H1 (cell line): ENCODE results near the gene MOSMO. TPM values are rescaled to one million over a fixed set of nuclear protein-coding genes. Genes with fewer than 3 reads are reported as not detected.

Experiments used
- CTCF ChIA-PET: fragments of 300-600 bp; sonication (Branson Sonifier 250); formaldehyde crosslinking; loops from one replicate; lab custom pipeline; 2021; ENCODE audit not compliant: partially characterized antibody; lab: Charles Lee
- POLR2A ChIA-PET: fragments of 300-600 bp; sonication (Branson Sonifier 250); formaldehyde crosslinking; loops from one replicate; lab custom pipeline; 2021; ENCODE audit warnings: inconsistent platforms; ENCODE audit not compliant: partially characterized antibody; lab: Charles Lee
- DNase-seq, 2 experiments: peaks; one replicate each; pipeline versions ENCODE4 v3.0.0 to v3.0.0-alpha.2; 2010 to 2022; ENCODE audit warnings: low spot score in 2 of 2, low read depth in 1 of 2, mixed read lengths in 1 of 2
- FAIRE-seq: peaks from 2 replicates; lab custom pipeline; 2011; peaks lifted over from hg19 to GRCh38; lab: Jason Lieb, UNC
- H2AFZ ChIP-seq: 2 replicates; pipeline ENCODE4 v1.8.1; 2012; ENCODE audit warnings: low read length, inconsistent platforms
- H2AK5ac ChIP-seq: 2 replicates; pipeline ENCODE4 v1.6.1; 2013; ENCODE audit warnings: low read depth, low read length
- H2BK120ac ChIP-seq: replicated peaks from 2 replicates; pipeline ENCODE3; 2013; ENCODE audit warnings: low read depth, low read length, inconsistent platforms
- H2BK12ac ChIP-seq: 2 replicates; pipeline ENCODE4 v1.6.1; 2013; ENCODE audit warnings: low read depth, low read length
- H2BK15ac ChIP-seq: 2 replicates; pipeline ENCODE4 v1.6.1; 2013; ENCODE audit warnings: low read length
- H2BK20ac ChIP-seq: 2 replicates; pipeline ENCODE4 v1.6.1; 2013; ENCODE audit warnings: low read length
- H2BK5ac ChIP-seq: 2 replicates; pipeline ENCODE4 v1.6.1; 2013; ENCODE audit warnings: low read depth, low read length
- H3K14ac ChIP-seq: 2 replicates; pipeline ENCODE4 v1.6.1; 2013; ENCODE audit warnings: inconsistent platforms; ENCODE audit not compliant: insufficient read length
- H3K18ac ChIP-seq: 2 replicates; pipeline ENCODE4 v1.6.1; 2013; ENCODE audit warnings: low read length; ENCODE audit errors: extremely low read depth
- H3K23ac ChIP-seq: 2 replicates; pipeline ENCODE4 v1.6.1; 2013; ENCODE audit warnings: inconsistent platforms; ENCODE audit not compliant: insufficient read length
- H3K23me2 ChIP-seq: 2 replicates; pipeline ENCODE4 v1.6.1; 2013; ENCODE audit warnings: low read depth, low read length
- H3K27ac ChIP-seq: 2 replicates; pipeline ENCODE4 v1.6.1; 2011; ENCODE audit warnings: low read depth, low read length, inconsistent platforms
- H3K27me3 ChIP-seq, 4 experiments: replicated peaks in 1 of 4; 1 replicate in 1 of 4; 2 replicates in 3 of 4; pipeline versions ENCODE4 v1.6.1 to v1.8.1; 2011 to 2013; ENCODE audit warnings: low read length in 3 of 4, mild to moderate bottlenecking in 3 of 4, inconsistent platforms in 2 of 4, mixed read lengths in 2 of 4, moderate library complexity in 1 of 4; ENCODE audit not compliant: control insufficient read depth in 3 of 4, insufficient read depth in 3 of 4; ENCODE audit errors: extremely low read depth in 1 of 4
- H3K36me3 ChIP-seq, 4 experiments: 2 replicates each; pipeline versions ENCODE4 v1.6.1 to v1.8.1; 2011 to 2013; ENCODE audit warnings: mild to moderate bottlenecking in 4 of 4, low read length in 3 of 4, moderate library complexity in 2 of 4, control low read depth in 1 of 4, inconsistent platforms in 1 of 4; ENCODE audit not compliant: insufficient read depth in 4 of 4, control insufficient read depth in 2 of 4
- H3K4ac ChIP-seq: replicated peaks from 2 replicates; pipeline ENCODE3; 2013; ENCODE audit warnings: low read length, low read depth, mixed read lengths, inconsistent platforms; ENCODE audit not compliant: insufficient read length
- H3K4me1 ChIP-seq, 4 experiments: replicated peaks in 1 of 4; 1 replicate in 1 of 4; 2 replicates in 3 of 4; pipeline versions ENCODE4 v1.6.1 to v1.8.1; 2011 to 2013; ENCODE audit warnings: low read length in 3 of 4, inconsistent platforms in 2 of 4, mixed read lengths in 1 of 4; ENCODE audit not compliant: insufficient read depth in 4 of 4, control insufficient read depth in 3 of 4
- H3K4me2 ChIP-seq, 2 experiments: 2 replicates each; pipeline versions ENCODE4 v1.6.1 to v1.8.1; 2011 to 2013; ENCODE audit warnings: low read depth in 2 of 2, low read length in 2 of 2, control low read depth in 1 of 2, inconsistent platforms in 1 of 2, mild to moderate bottlenecking in 1 of 2; ENCODE audit not compliant: insufficient read depth in 1 of 2
- H3K4me3 ChIP-seq, 4 experiments: fragments of 200-600, 300-600 bp in 1 of 4; sonication (generic), shearing (Covaris generic), sonication (Bioruptor Twin) in 1 of 4; 2 replicates each; pipeline versions ENCODE4 v1.5.1 to v1.8.1; 2011 to 2016; ENCODE audit warnings: low read length in 4 of 4, low read depth in 3 of 4, control low read depth in 2 of 4, inconsistent platforms in 2 of 4, mild to moderate bottlenecking in 2 of 4, mixed read lengths in 1 of 4, moderate library complexity in 1 of 4; ENCODE audit not compliant: insufficient read depth in 2 of 4; ENCODE audit errors: extremely low read depth in 1 of 4
- H3K56ac ChIP-seq: replicated peaks from 2 replicates; pipeline ENCODE3; 2013; ENCODE audit warnings: low read depth, mild to moderate bottlenecking, mixed read lengths, low read length, inconsistent platforms; ENCODE audit not compliant: insufficient read length
- H3K79me1 ChIP-seq: 2 replicates; pipeline ENCODE4 v1.6.1; 2013; ENCODE audit warnings: low read depth, low read length, control low read depth
- H3K79me2 ChIP-seq, 2 experiments: 2 replicates each; pipeline versions ENCODE4 v1.6.1 to v1.8.1; 2012 to 2013; ENCODE audit warnings: low read length in 2 of 2, mild to moderate bottlenecking in 2 of 2, inconsistent platforms in 1 of 2; ENCODE audit not compliant: insufficient read depth in 2 of 2, control insufficient read depth in 1 of 2
- H3K9ac ChIP-seq, 4 experiments: replicated peaks in 1 of 4; 1 replicate in 1 of 4; 2 replicates in 3 of 4; pipeline versions ENCODE4 v1.6.1 to v1.8.1; 2011 to 2013; ENCODE audit warnings: low read depth in 3 of 4, low read length in 3 of 4, control low read depth in 2 of 4, mild to moderate bottlenecking in 2 of 4, moderate library complexity in 2 of 4, inconsistent platforms in 1 of 4; ENCODE audit errors: extremely low read depth in 1 of 4
- H3K9me3 ChIP-seq, 2 experiments: 2 replicates each; pipeline versions ENCODE4 v1.6.1 to v1.8.1; 2012 to 2013; ENCODE audit warnings: mild to moderate bottlenecking in 2 of 2, moderate library complexity in 2 of 2, control low read depth in 1 of 2, inconsistent platforms in 1 of 2, low read depth in 1 of 2, low read length in 1 of 2, mixed read lengths in 1 of 2; ENCODE audit not compliant: insufficient read depth in 2 of 2
- H4K20me1 ChIP-seq, 2 experiments: replicated peaks in 1 of 2; 2 replicates each; pipeline versions ENCODE3 to v1.8.1; 2011 to 2013; ENCODE audit warnings: inconsistent platforms in 2 of 2, low read length in 2 of 2, mild to moderate bottlenecking in 1 of 2; ENCODE audit not compliant: insufficient read depth in 2 of 2, control insufficient read depth in 1 of 2
- H4K5ac ChIP-seq: 2 replicates; pipeline ENCODE4 v1.6.1; 2013; ENCODE audit warnings: low read length, low read depth, mixed read lengths, inconsistent platforms; ENCODE audit not compliant: insufficient read length
- H4K8ac ChIP-seq: 2 replicates; pipeline ENCODE4 v1.8.0; 2013; ENCODE audit warnings: mild to moderate bottlenecking, moderate library complexity, low read length, inconsistent platforms; ENCODE audit not compliant: insufficient read depth; ENCODE audit errors: extremely low read depth
- H4K91ac ChIP-seq: replicated peaks from 2 replicates; pipeline ENCODE3; 2013; ENCODE audit warnings: low read length, mixed read lengths, inconsistent platforms; ENCODE audit not compliant: insufficient read length
- JUN ChIP-seq: IDR thresholded peaks from 2 replicates; pipeline ENCODE4 v1.6.1; 2011; ENCODE audit warnings: low read depth, mild to moderate bottlenecking, improper control_type of control experiment, low read length
- PHF8 ChIP-seq: fragments of 200-600 bp; sonication (generic); conservative IDR thresholded peaks from 2 replicates; pipeline ENCODE4 v1.7.1; 2012; ENCODE audit warnings: low read depth, mild to moderate bottlenecking, inconsistent platforms, low read length, moderate library complexity
- POLR2A ChIP-seq, 2 experiments: IDR thresholded peaks; 1 replicate in 1 of 2; 2 replicates in 1 of 2; pipeline ENCODE4 v1.6.1; 2011; ENCODE audit warnings: low read depth in 2 of 2, low read length in 2 of 2, mild to moderate bottlenecking in 2 of 2; ENCODE audit errors: control extremely low read depth in 1 of 2
- RBBP5 ChIP-seq: IDR thresholded peaks from 2 replicates; pipeline ENCODE4 v1.7.1; 2012; ENCODE audit warnings: low read depth, mild to moderate bottlenecking, inconsistent platforms, low read length, moderate library complexity, borderline replicate concordance
- SAP30 ChIP-seq: fragments of 300-600 bp; sonication (generic); IDR thresholded peaks from 2 replicates; pipeline ENCODE4 v1.7.1; 2012; ENCODE audit warnings: low read length, moderate library complexity, mild to moderate bottlenecking, inconsistent platforms; ENCODE audit not compliant: insufficient read depth, insufficient replicate concordance
- SRF ChIP-seq: IDR thresholded peaks from 2 replicates; pipeline ENCODE4 v1.6.1; 2011; ENCODE audit warnings: mild to moderate bottlenecking, low read depth, low read length, moderate library complexity
- TEAD4 ChIP-seq: IDR thresholded peaks from 2 replicates; pipeline ENCODE4 v1.6.1; 2012; ENCODE audit warnings: low read depth, low read length, inconsistent platforms, mixed read lengths
- YY1 ChIP-seq: IDR thresholded peaks from 2 replicates; pipeline ENCODE4 v1.6.1; 2011; ENCODE audit warnings: low read depth, mild to moderate bottlenecking, low read length
- WGBS, 2 experiments: shearing (Covaris generic) in 1 of 2; methylation state at CpG; one replicate each; pipeline versions ENCODE4 v1.1.6 to v1.1.7; 2013 to 2015; ENCODE audit warnings: low lambda C conversion rate in 2 of 2, mixed read lengths in 2 of 2, inconsistent platforms in 1 of 2, low coverage in 1 of 2, missing lambda C conversion rate in 1 of 2; ENCODE audit not compliant: insufficient replicate concordance in 2 of 2, insufficient coverage in 1 of 2, insufficient read length in 1 of 2; ENCODE audit errors: extremely low coverage in 1 of 2, missing lambda C conversion rate in 1 of 2; 5-methylcytosine and 5-hydroxymethylcytosine counted together
- polyA plus RNA-seq, 7 experiments: library from polyadenylated mRNA; depleted of rRNA in 3 of 7; stranded (reverse) in 5 of 7; unstranded in 2 of 7; fragments of >200 nt in 5 of 7; fragments of 200-250 nt in 2 of 7; gene quantifications; 1 replicate in 5 of 7; 2 replicates in 1 of 7; 4 replicates in 1 of 7; pipeline versions ENCODE4 v1.2.1 to v1.2.3, GENCODE V29; 2011 to 2013; ENCODE audit warnings: missing spikeins in 2 of 7, mixed read lengths in 2 of 7
- total RNA-seq: library from RNA; stranded (reverse); fragmentation: NEBNext Ultra II Directional; extraction: Animal tissue kit (Norgen Biotek cat#: 25700); gene quantifications from 2 replicates; pipeline ENCODE4 v1.2.1, GENCODE V29; 2021
- TF ChIP-seq, protein P1 (sequence below), 3 experiments: IDR thresholded peaks; 1 replicate in 2 of 3; 2 replicates in 1 of 3; pipeline versions ENCODE4 v1.5.1 to v1.6.1; 2011; ENCODE audit warnings: low read length in 3 of 3, mild to moderate bottlenecking in 3 of 3, inconsistent platforms in 2 of 3, low read depth in 1 of 3, moderate library complexity in 1 of 3; ENCODE audit not compliant: insufficient read depth in 1 of 3; ENCODE audit errors: control extremely low read depth in 1 of 3

The MOSMO gene
- total and polyA plus RNA-seq, 2 of the 8 experiments (the other 6 are each of a cell fraction or from before 2014, with no cell fraction given), result 8.6 to 14.8 TPM

DNA sequence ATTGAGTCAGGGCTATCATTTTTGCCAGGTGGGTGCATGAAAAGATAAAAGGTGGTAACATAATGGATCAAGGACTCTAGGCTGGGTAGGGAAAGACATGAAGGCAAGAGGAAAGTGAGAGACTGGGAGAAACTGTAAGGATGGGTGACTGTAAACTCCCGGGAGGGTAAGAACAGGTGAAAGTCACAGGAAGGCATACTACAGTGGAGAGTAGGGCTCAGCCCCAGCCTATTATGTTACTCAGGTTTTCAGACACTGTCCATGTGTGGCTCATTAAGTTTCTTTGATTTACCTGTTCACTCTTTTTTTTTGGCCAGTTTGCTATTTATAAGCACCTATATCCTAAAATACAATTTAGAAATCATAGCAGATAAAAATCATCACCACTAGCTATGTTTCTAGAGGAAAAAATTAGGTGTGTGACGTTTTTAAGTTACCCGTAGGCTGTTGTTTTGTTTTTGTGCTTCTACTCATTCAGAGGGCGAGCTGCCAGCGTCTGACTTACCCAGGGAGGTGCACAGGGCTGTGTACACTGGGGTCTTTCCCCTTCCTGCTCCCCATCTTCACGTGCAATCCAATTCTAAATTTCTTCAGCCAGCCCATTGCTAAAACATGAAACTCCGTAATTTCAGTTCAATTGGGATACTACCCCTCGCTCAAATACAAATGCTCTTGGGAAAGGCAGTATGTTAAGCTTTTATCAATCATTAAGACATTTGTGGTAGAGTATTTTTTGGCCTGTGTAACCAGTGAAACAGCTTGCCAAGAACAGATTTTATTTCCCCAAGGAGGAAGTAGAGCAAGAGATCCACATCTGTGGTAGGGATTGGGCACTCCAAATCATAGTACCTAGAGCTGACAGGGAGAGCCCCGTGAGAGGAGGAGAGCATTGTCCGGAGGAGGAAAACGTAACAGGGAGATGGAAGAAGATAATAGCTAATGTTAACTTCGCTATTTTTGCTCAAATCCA, 62.7 kb downstream of the MOSMO start:
- ChIA-PET CTCF (interaction anchor here (1.5 to 2.6 kb wide), 4 partner anchors 15 to 71 kb away, joined by 5 to 18 read pairs (median 9); no protein-coding TSS in a partner anchor), POLR2A (interaction anchor here (0.9 to 2.1 kb wide), 2 partner anchors 9 to 15 kb away, joined by 3 to 5 read pairs; no protein-coding TSS in a partner anchor)
- peaks cover 0 to 2% (median 0%) of the 10 kb centered on the region in 4 experiments; a peak in 1 of 8 replicates for H3K36me3 ChIP-seq
- H3K79me2 ChIP-seq, result peaks cover 0 to 5% of the 10 kb centered on the region in 2 experiments; a peak in 1 of 4 replicates
- no peaks in the 10 kb centered on the region for H3K79me1 ChIP-seq
- peaks cover 0 to 6% of the 10 kb centered on the region in 2 experiments; a peak in 1 of 4 replicates for H3K9me3 ChIP-seq
- no peak overlapping the region for H2BK5ac ChIP-seq
- H3K27me3 ChIP-seq, result no peaks in the 10 kb centered on the region
- no peak overlapping the region for H2BK15ac ChIP-seq
- no peak overlapping the region for H3K4ac ChIP-seq
- H2BK20ac ChIP-seq, result no peak overlapping the region
- no peak overlapping the region for H3K9ac ChIP-seq
- no peak overlapping the region for H3K14ac ChIP-seq
- H2BK120ac ChIP-seq, result no peak overlapping the region
- no peak overlapping the region for H4K5ac ChIP-seq
- no peaks in the 10 kb centered on the region for H3K4me1 ChIP-seq
- no peak for FAIRE-seq
- H2BK12ac ChIP-seq, result no peak overlapping the region
- no peak overlapping the region for H3K27ac ChIP-seq
- H3K23me2 ChIP-seq, result no peaks in the 10 kb centered on the region
- no peak overlapping the region for H4K8ac ChIP-seq
- no peak overlapping the region for H3K56ac ChIP-seq
- no peak overlapping the region for H4K91ac ChIP-seq
- no peak overlapping the region for H3K18ac ChIP-seq
- H2AFZ ChIP-seq, result no peak overlapping the region
- 87% methylated on average over 12 of the region's 12 CpGs; no CpG with 5 or more reads in 1 of the 2 experiments for WGBS, 2 experiments
- no peak overlapping the region for H3K23ac ChIP-seq
- H3K4me3 ChIP-seq, result no peak overlapping the region
- no peak for DNase-seq
- no peak overlapping the region for H2AK5ac ChIP-seq
- no peak overlapping the region for H3K4me2 ChIP-seq
- no peaks in the 10 kb centered on the region for H4K20me1 ChIP-seq
- TF ChIP-seq SAP30 (no peak), POLR2A (IDR thresholded peaks at IDR 0.05; ENCODE audit: control extremely low read depth in 1 of 2, low read depth in 2 of 2, low read length in 2 of 2) (no peak), SRF (no peak), TEAD4 (no peak), JUN (no peak), RBBP5 (no peak), PHF8 (no peak), YY1 (no peak)
- TF ChIP-seq, protein P1, sequence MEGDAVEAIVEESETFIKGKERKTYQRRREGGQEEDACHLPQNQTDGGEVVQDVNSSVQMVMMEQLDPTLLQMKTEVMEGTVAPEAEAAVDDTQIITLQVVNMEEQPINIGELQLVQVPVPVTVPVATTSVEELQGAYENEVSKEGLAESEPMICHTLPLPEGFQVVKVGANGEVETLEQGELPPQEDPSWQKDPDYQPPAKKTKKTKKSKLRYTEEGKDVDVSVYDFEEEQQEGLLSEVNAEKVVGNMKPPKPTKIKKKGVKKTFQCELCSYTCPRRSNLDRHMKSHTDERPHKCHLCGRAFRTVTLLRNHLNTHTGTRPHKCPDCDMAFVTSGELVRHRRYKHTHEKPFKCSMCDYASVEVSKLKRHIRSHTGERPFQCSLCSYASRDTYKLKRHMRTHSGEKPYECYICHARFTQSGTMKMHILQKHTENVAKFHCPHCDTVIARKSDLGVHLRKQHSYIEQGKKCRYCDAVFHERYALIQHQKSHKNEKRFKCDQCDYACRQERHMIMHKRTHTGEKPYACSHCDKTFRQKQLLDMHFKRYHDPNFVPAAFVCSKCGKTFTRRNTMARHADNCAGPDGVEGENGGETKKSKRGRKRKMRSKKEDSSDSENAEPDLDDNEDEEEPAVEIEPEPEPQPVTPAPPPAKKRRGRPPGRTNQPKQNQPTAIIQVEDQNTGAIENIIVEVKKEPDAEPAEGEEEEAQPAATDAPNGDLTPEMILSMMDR (IDR thresholded peaks at IDR 0.05; ENCODE audit: control extremely low read depth in 1 of 3, insufficient read depth in 1 of 3, low read depth in 1 of 3, low read length in 3 of 3), result no peak
